GM19395 (cell line): Measurements from ENCODE around the gene CPA3.

Experiments
- ATAC-seq: cut with Tn5 transposase; IDR thresholded peaks from one replicate; pipeline ENCODE4 v1.9.1; 2021; ENCODE audit warnings: mild to moderate bottlenecking, moderate library complexity; ENCODE audit not compliant: unreplicated experiment

Gene CPA3, protein sequence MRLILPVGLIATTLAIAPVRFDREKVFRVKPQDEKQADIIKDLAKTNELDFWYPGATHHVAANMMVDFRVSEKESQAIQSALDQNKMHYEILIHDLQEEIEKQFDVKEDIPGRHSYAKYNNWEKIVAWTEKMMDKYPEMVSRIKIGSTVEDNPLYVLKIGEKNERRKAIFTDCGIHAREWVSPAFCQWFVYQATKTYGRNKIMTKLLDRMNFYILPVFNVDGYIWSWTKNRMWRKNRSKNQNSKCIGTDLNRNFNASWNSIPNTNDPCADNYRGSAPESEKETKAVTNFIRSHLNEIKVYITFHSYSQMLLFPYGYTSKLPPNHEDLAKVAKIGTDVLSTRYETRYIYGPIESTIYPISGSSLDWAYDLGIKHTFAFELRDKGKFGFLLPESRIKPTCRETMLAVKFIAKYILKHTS

DNA sequence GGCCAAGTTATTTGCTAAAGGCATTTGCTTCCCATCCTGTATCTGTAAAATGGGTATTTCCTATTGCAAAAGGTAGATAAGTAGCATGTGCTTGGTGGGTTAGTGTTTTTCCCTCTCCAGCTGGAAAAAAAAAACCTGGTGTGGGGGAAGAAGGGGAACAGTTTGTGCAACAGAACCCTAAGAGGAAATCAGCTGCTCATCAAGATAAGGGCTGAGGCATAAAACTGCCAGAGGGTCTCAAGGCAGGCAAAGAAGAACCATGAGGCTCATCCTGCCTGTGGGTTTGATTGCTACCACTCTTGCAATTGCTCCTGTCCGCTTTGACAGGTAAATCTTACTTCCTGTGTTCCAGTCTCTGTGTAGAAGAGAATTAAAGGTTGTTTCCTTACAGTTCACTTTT lies at the start of gene CPA3:
CPA3 (plus strand) TSS at position 248 of the 400 bp plus-strand sequence; CDS start at position 260, 12 bp downstream.
- ATAC-seq = no peak

DNA sequence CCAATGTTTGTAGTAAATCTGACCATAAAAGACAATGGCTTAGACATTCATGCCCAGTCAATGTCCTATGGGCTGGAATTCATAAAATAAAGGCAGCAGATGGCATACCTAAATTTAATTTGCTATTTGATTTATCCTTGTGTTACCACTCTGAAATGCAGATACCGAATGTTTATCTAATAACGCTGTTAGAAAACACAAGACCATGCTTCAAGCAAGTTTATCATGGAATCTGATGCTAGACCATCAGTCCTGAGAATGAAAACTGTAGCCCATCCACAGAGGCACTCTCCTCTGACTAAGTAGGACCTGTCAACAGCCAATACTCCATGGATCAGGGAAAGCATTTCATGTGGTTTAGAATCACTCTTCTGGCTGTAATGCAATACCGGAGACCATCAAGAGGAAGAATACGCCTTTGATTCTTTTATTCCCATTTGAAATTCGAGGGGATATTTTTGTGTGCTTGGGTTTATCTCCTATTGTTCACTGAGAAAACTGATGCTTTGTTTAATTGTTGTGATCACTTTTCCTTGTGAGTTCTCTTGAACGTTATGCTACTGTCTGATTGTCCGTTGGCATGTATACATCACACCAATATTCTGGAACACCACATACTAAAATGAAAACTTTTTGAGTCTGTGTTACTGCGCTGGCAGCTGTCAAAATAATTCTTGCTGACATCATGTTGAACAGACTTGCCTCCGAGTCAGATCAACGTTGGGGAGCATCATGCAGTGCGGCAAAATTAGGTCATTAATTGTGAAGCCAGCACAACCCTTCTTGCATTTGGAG lies 49.6 kb upstream of the CPA3 start:
- ATAC-seq = no peak

DNA sequence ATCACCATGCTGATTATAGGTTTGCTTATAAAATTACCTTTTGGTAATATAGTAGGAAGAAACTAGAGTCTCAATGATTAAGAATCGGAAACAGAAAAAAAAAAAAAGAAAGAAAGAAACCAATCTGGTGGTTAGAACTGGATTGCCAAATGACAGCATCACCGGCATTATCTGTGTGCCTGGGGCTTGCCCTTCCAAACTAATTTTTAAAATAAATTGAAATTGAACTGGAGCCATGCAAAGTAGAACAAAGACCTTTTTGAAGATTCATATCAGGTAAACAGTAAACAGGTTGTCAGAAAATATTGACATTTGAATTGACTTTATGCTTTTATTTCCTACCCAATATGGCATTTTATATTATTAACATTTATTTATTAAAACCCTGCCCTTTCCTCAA lies 48.7 kb upstream of the CPA3 start:
- no peak for ATAC-seq

DNA sequence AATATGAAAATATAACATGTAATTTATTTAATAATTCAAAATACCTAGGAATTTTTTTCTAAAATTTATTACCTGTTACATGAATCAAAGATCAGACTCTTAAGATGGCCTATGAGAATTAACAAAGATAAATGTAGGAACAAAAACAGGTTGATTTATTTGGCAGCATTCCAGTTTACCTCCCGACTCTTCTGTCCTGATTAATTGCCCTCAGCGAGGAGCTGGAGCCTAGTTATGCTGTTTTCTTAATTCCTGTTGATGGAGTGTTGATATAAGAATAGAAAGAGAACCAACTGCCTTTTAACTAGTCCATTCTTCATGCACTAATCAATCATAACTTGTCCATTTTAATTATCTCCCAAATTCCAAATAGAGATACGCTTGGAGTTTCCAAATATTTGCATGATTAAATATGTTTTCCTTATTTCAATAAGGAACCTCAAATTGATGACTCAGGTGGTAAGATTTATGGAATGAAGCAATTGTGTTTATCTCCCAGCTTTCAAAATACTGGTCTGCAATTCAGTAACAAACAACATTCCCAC lies 48.0 kb upstream of the CPA3 start:
- ATAC-seq = no peak

DNA sequence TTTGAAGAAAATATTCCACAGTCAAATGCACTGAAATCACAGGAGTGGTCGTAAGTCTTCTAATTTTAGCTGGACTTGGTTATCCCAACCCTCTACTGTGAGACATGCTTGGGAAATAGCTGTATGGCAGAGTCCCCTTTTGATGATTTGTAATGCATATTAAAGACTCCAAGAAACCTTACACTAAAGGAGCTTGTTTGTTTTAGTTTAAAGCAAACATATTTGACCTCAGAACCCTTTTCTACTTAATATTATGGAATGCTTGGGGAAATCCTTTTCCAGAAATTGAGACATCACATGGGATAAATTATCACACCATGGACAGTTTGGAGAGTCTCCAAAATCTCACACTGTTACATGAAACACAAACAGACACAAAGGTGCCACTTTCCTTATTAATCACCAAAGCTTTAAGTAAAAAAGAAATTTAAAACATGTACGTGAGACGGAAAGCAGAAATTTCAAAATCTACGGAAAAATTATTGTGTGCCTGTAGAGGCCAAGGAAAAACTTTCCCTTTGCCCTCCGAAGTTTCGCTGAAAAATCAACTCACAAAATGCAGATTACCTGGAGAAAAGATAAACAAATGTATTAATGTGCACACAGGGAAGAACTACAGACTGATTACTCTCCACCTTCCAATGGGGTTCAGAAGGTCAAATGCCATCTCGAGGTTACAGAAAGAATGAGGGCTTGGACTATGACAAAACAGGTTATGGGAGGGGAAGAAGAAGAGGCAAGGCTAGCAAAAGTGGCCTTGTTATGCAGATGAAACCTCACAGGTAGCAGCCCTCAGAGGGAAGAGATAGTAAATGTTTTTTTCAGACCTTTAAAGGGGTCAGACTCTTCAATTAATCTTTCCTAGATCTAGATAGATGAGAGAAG lies 44.5 kb upstream of the CPA3 start:
- no peak for ATAC-seq

DNA sequence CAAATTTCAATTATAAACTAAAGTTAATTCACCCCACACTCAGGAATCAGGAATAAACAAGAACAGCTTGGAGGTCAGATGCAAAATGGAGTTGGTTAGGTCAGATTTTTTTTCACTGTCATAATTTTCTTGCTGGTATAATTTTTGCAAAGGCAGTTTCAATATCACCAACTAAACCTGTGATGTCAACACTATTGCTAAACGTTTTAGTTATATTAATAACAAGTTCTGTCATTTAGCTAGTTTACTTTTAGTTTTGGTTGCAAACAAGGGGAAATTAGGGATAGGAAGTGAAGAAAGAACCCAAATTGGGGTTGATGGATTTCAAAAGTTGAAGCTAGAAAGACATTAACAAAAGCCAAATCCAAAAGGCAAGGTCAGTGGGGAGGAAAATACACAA lies 42.1 kb upstream of the CPA3 start:
- no peak for ATAC-seq

DNA sequence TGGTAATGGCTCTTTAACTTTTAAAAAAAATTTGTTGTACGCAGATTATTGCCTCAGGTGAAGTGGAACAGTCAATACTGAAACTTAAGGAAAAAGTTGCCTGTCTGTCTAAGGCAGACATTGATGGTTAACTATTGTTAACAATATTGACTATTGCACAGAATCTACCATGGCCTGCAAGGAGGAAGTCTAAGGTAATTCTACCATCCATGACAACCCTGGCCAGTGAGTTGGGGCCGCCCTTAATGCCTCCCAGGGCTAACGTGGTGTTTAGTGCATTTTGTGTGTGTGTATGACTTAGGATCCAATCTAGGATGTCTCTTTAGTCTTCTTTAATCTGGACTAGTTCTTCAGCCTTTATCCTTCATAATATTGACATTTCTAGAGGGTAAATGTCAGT lies 39.6 kb upstream of the CPA3 start:
- no peak for ATAC-seq

DNA sequence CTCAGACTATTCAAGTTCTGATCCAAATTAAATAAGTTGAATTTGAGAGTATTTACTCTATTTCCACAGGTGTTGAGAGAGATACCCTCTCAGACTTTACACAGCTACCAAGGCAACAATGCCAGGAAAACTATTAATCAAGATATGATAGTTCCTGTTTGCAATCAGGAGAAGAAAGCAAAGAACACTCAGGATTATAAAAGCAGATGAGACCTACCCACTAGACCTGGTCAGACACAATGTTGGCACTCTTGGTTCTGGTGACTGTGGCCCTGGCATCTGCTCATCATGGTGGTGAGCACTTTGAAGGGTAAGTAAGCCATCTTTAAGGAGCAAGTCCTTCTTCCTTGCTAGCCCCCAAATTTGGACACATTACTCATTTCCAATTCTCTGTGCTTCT lies 37.5 kb upstream of the CPA3 start, which contains the start of gene CPB1:
CPB1 (plus strand) TSS at position 227 of the 400 bp plus-strand sequence; CDS start at position 240, 13 bp downstream.
- no peak for ATAC-seq

DNA sequence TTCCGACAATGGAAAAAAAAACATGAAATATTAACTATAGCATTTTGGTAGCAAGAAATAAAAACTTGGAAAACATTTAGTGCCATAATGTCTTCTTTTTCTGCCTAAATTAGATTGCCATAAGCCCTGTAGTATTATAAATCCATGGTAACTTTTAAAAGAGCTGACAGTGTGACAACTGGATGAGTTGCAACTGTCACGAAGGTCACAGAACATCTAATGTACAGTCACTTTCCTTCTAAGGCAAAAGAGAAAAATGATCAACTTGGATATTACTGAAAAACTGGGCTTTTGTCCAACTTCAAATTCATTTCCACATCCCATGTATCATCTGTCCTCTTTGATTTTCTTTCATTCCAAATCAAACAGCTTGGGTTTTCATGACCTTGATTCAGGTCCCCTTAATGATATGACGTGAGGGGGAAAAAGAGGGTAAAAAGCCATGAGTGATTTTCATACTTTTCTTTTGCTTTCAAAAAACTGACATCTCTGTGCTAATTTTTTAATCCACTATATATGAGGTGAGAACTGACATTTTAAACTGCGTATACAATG lies 36.9 kb upstream of the CPA3 start:
- ATAC-seq = no peak

DNA sequence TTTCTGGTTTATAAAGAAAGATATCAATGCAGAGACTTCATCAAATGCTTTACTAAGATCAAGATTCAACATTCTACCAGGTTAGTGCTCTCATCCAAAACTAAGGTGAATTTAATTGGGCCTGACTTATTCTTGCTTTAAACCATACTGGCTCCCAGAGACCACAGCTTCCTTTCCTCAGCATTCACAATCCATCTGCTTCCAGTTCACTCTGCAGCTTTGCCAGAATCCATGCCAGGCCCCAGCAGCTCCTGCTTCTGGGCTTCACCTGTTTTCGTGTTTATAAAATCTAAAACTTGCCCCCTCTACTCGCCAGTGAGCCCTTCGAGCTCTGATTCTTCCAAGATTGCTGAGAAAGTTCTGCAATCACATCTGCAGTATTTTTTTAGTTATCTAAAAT lies 35.2 kb upstream of the CPA3 start:
- no peak for ATAC-seq

DNA sequence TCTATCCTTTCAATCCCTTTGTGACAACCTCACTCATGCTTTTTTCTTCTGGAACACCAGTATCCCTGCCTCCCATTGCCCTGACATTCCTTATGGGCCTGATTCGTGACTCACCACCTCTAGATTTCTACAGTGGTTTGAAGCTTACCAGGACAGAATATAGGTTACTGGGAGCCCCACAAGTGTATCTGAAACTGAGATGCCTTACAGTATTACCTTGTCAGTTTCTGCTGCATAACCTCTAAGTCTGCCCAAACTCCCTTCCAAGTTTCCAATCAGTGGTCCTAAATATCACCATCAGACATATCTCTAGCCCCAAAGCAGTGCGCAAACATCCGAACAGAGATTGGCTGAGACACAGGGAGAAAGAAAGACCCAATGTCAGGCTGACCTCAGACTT lies 31.9 kb upstream of the CPA3 start:
- ATAC-seq = no peak

DNA sequence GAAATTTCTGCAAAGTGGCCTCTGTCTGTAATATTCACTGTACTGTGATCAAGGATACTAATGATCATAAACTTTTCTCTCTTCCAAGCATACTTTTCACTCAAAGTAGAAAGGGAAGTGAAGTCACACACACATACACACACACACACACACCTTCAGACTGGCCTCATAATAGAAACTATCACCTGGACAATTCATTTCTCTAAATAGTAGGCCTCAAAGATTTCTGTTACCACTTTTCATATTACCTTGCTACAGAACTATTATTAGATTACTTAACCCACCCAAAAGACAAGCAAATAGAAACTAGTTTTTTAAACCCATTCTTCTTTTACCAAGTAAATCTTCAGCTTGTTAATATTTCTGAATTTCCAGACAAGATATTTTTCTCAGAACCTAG lies 25.3 kb upstream of the CPA3 start:
- peak; percentile 77 for ATAC-seq

DNA sequence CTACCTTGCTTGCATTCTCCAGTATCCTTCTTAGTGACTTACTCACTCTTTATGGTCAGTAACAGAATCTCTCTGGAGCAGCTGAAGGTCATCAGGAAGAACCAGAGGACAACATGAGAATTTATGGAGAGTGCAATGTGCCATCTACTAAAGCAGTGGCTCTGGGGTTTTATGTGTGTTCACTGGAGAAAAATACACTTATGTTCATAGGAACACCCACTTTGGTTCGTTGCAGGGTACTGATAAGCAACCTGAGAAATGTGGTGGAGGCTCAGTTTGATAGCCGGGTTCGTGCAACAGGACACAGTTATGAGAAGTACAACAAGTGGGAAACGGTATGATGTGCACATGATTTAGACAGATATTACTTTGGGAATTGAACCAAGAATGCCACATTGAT lies 24.6 kb upstream of the CPA3 start:
- ATAC-seq = no peak

DNA sequence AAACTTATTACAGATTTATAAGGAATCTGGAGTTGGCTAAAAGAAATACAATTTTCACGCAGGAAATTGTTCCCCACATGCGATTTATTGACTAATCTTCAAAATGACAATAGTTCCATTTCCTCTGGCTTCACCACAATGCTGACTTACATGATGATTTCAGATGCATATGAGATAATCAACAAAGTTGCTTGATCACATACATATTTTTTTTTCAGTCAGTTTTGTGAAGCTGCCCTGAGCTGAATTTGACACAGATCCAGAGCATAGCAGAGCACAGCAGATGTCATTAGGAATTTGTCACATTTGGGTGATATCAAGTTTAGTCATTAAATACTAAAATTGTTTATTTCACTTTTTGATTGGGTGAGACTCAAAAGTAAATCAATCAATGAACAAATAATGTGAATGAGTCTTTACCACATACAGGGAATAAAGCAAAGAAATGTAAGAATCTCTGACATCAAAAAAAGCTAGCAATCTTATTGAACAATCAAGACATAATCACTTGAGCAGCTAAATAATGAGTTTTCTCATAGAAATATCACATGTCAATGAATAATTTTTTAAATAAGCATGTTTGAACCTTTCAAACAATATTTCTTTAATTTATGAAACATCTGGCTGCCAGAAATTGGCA lies 19.2 kb upstream of the CPA3 start:
- no peak for ATAC-seq

DNA sequence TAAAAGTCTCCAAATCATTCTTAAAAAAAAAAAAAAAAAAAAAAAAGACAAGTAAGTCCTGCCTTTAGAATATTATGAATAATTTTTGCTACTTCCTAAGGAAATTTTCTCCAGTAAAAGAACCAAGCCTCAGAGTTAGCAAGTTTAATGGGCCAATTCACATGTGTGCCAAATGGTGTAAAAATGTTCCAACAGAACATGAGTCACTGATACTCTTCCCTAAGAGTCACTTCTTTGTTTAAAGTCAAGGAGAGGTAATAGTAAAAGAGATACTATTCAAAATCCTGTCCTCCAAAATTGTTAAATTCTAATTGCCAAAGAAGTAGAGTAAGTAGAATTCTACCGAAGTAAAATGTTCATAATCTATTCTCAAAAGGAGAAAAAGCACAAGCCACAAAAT lies 17.7 kb upstream of the CPA3 start:
- ATAC-seq = no peak

DNA sequence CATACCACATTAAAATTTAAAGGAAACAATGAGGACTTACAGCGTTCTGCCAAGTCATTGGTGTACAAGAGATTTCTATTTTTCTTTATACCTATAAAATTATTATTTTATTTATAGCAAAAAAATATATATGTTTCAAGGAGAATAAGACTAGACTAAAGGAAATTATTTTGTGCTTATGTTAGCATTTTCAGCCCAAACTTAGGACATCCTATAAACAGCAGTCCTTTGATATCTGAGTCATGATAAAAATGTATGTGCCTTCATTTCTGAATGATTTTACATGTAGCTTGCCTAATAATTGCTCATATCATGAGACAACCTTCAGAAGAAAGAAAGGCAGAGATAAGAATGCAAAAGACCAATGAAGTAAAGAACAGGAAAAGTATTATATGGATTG lies 16.7 kb upstream of the CPA3 start:
- no peak for ATAC-seq

DNA sequence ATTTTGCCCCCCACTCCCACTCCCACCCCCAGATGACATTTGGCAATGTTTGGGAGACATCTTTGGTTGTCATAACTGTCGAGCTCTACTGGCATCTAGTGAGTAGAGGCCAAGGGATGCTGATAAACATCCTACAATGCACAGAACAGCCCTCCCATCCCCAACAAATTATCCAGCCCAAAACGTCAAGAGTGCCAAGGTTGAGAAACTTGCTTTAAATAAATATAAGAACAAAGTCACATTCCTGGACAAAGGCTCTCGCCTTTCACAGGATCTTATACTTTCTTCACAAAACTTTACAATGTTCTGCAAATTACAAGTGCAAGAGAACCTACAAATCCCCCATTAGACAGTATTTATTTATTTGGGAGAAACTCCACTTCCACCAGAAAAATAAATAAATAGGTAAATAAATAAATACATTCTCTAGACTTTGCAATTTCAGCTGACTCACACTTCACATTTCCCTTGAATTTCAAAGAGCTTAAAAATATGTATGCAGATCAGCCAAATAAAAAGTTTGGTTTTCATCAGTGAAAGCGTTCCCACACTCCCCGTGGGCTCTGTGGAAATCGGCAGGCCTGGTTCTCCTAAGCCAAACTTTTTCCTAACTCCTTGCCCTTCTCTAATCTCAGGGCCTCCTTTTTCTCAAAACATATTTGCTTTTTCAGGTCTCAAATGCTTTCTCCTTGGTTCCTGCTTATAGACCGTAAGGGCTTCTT lies 12.7 kb upstream of the CPA3 start:
- no peak for ATAC-seq

DNA sequence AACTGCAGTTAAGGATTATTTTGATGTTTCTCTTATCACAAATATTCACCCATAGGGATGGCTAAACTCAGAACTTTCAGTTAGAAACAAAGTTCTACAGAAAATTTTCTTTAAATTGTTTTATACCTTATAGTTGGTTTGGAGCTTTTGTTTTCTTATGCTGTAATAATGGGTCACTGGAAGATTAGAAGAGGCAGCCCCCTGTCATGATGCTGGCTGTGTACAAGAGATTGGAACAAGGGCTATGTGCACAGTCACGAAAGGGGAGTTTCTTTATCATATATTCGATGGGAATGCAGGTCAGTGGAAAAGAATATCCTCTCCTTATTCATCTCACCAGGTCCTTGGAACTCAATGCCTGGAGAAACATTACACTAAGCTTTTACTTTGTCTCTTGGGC lies 12.0 kb upstream of the CPA3 start:
- ATAC-seq = no peak

DNA sequence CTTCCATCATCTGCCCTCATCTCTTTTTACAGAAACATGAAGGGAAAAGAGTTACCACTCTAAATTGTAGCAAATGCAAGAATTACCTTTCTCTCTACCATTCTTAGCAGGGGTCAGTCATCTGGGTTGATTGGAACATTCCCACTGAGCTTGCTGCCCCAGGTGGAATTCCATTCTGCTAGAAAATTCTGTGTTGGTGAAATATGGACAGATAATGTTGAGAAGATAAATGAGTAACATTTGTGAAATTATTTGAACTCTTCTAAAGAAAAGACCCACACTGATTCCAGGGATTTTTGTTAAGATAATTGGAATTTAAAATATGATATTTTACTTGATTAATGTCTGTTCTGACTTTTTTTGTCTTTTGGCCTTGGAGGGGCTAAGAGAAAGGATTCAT lies 11.0 kb upstream of the CPA3 start:
- no peak for ATAC-seq
